ENCODE data around the gene PPP6R2. TPM values are rescaled to one million over a fixed set of nuclear protein-coding genes. Genes with fewer than 3 reads are reported as not detected.

PPP6R2 gene
- total RNA-seq, 8 experiments from 2014 or later = 25.1 to 75.6 (median 40.4) TPM

GRCh38 chr22:50302041-50302541 lies 41.0 kb upstream of the PPP6R2 start:
- peak in 3 of 8 experiments; percentile 2 to 3 (median 3) for ATAC-seq (replicated peaks in 6 of 8)
- Histone ChIP-seq H3K27ac (no peak overlapping the region), H3K4me3 (no peak overlapping the region)

DNA sequence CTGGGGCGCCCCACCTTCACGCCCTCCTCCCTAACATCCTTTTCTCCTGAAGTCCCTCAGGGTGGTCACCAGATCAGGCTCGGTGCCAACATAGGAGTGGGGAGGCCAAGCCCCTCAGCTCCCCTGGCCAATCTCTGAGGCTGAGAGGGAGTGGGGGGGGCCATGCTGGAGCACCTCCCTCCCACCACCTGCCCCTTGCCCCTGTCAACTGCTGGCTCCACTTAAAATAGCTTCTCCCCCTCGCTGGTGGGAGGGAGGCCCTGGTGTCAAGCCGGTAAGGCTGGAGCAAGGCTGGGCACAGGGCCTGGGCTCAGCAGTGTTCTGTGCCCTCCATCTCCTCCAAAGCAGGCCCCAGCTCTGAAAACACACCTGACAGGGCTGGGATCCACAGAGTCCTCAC lies 40.6 kb upstream of the PPP6R2 start:
- H3K27ac ChIP-seq = no peak overlapping the region
- no peak for ATAC-seq (replicated peaks in 6 of 8)
- peaks cover 67 to 69% of the 10 kb centered on the region in 2 donors for H3K4me1 ChIP-seq (replicated peaks in 1 of 2)
- WGBS, 10 experiments = 60% methylated on average over 1 of the region's 5 CpGs; no CpG with 5 or more reads in 9 of the 10 experiments
- in situ Hi-C loops (cut with MboI; ENCODE audit: low pct_unique_long_range_greater_than_20kb in 2 of 9, low sequenced_read_pairs in 9 of 9, unreplicated experiment in 9 of 9) = no loop called here
- H3K4me3 ChIP-seq = no peak overlapping the region

More at GRCh38 chr22:50302041-50302541, 41.0 kb upstream of the PPP6R2 start:
- peaks cover 67 to 69% of the 10 kb centered on the region in 2 donors for H3K4me1 ChIP-seq (replicated peaks in 1 of 2)
- in situ Hi-C loops (cut with MboI; ENCODE audit: low pct_unique_long_range_greater_than_20kb in 2 of 9, low sequenced_read_pairs in 9 of 9, unreplicated experiment in 9 of 9) = no loop called here
- 0% methylated on average over 1 of the region's 9 CpGs; no CpG with 5 or more reads in 9 of the 10 experiments for WGBS, 10 experiments

- H3K4me1 ChIP-seq (replicated peaks in 1 of 2) = peaks cover 75 to 76% of the 10 kb centered on the region in 2 donors
- no peak overlapping the region for H3K27ac ChIP-seq
Measured at GRCh38 chr22:50303515-50303847, 39.6 kb upstream of the PPP6R2 start.

GRCh38 chr22:50303848-50304527 lies 39.1 kb upstream of the PPP6R2 start:
- peak in 2 of 8 experiments; percentile 1 to 10 for ATAC-seq (replicated peaks in 6 of 8)
- peaks cover 76 to 77% of the 10 kb centered on the region in 2 donors for H3K4me1 ChIP-seq (replicated peaks in 1 of 2)
- H3K4me3 ChIP-seq = no peak overlapping the region
- in situ Hi-C loops (cut with MboI; ENCODE audit: low pct_unique_long_range_greater_than_20kb in 2 of 9, low sequenced_read_pairs in 9 of 9, unreplicated experiment in 9 of 9) = no loop called here
- WGBS, 10 experiments = 0 to 40% methylated on average over 1 of the region's 11 CpGs; no CpG with 5 or more reads in 8 of the 10 experiments
- H3K27ac ChIP-seq = no peak overlapping the region

More at GRCh38 chr22:50303515-50303847, 39.6 kb upstream of the PPP6R2 start:
- H3K4me3 ChIP-seq = no peak overlapping the region
- WGBS, 10 experiments = 56 to 92% (median 90%) methylated on average over 2 to 5 of the region's 7 CpGs; no CpG with 5 or more reads in 7 of the 10 experiments
- ATAC-seq (replicated peaks in 6 of 8) = no peak
- in situ Hi-C loops (cut with MboI; ENCODE audit: low pct_unique_long_range_greater_than_20kb in 2 of 9, low sequenced_read_pairs in 9 of 9, unreplicated experiment in 9 of 9) = no loop called here

- 23 to 90% (median 90%) methylated on average over 2 to 15 of the region's 22 CpGs; no CpG with 5 or more reads in 7 of the 10 experiments for WGBS, 10 experiments
- Histone ChIP-seq H3K4me1 (replicated peaks in 1 of 2) (peaks cover 76 to 77% of the 10 kb centered on the region in 2 donors), H3K4me3 (peak overlapping the region in 2 of 5 donors; percentile 74 to 82), H3K27ac (no peak overlapping the region)
- ATAC-seq (replicated peaks in 6 of 8) = peak in 3 of 8 experiments; percentile 0 to 3 (median 3)
- in situ Hi-C loops (cut with MboI; ENCODE audit: low pct_unique_long_range_greater_than_20kb in 2 of 9, low sequenced_read_pairs in 9 of 9, unreplicated experiment in 9 of 9) = no loop called here
Measured at GRCh38 chr22:50304528-50305392, 38.4 kb upstream of the PPP6R2 start.

DNA sequence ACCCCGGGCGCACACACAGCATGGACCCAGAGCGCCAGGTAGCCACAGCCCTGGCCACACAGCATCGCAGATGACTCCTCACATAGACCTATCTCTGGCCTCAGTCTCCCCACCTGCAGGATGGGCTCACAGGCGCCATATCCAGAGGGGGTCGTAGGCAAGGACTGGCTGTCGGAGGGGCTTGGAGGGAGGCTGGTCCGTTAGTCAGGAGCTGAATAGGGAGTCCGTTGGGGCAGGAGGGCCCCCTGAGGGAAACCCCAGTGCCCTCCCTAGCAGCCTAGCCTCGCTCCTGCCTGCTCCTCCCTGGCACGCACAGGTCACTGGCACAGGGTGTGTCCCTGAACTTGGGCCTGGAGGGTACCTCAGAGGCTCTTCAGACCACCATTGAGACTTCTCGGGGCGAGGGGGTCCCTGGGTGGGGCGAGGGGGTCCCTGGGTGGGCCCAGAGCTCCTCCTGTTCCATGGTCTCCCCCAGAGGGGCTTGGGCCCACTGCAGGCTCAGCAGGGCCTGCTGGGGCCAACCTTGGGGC lies 37.7 kb upstream of the PPP6R2 start:
- H3K4me3 ChIP-seq = peak overlapping the region; percentile 54 to 88 (median 80)
- peak overlapping the region; percentile 89 to 90 for H3K27ac ChIP-seq
- peaks cover 72% of the 10 kb centered on the region in 2 donors for H3K4me1 ChIP-seq (replicated peaks in 1 of 2)
- 68 to 95% methylated on average over 3 of the region's 14 CpGs; no CpG with 5 or more reads in 8 of the 10 experiments for WGBS, 10 experiments
- in situ Hi-C loops (cut with MboI; ENCODE audit: low pct_unique_long_range_greater_than_20kb in 2 of 9, low sequenced_read_pairs in 9 of 9, unreplicated experiment in 9 of 9) = no loop called here
- peak in 2 of 8 experiments; percentile 1 to 2 for ATAC-seq (replicated peaks in 6 of 8)

- in situ Hi-C loops (cut with MboI; ENCODE audit: low pct_unique_long_range_greater_than_20kb in 2 of 9, low sequenced_read_pairs in 9 of 9, unreplicated experiment in 9 of 9) = no loop called here
- 0 to 7% (median 0%) methylated on average over 1 to 4 of the region's 21 CpGs; no CpG with 5 or more reads in 5 of the 10 experiments for WGBS, 10 experiments
- peak; percentile 7 to 54 (median 21) for ATAC-seq (replicated peaks in 6 of 8)
- H3K4me1 ChIP-seq (replicated peaks in 1 of 2) = peaks cover 66 to 67% of the 10 kb centered on the region in 2 donors
- peak overlapping the region; percentile 54 to 88 (median 80) for H3K4me3 ChIP-seq
- H3K27ac ChIP-seq = peak overlapping the region; percentile 89 to 90
Measured at GRCh38 chr22:50305923-50306566, 37.1 kb upstream of the PPP6R2 start.

DNA sequence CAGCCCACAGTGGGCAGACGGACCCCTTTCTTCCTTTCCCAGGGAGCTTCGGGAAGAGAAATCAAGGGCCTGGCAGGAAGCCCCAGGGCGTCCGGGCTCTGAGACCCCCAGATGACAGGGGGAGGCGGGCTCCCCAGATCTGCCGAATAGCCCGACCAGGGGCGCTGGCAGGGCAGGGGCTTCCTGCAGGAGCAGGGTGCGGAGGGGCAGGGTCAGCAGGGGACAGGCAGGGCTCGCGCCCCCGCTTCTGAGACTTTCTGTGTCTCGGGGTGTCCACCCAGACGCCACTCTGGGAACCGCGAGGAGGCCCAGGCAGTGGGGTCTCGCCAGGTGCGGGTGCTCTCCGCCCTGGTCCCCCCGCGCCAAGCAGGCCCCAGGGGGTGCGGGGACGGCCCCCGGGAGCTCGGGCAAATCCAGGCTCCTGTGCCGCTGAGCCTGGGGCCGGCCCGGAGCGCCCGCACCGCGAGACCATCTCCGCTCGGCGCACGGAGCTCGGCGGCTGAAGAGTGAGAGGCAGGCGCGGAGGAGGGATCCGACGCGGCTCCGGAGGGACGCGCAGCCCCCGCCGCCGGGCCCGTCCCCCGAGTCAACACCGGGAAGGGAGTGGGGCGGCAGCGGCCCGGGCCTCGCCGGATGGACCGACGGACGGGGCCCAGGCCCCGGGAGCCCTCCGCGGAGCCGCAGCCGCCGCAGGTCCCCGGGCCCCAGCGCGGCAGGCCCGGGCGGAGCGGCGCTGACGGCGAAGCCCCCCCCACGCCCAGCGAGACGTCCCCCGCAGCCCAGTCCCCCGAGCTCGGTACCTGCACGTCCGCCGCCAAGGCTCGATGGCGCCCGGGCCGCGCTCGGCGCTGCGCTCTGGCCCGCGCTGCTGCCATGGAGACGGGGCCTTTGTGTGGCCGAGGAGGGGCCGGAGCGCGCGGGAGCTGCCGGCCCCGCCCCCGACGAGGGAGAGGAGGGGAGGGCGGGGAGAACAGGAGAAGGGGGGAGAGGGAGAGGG lies 36.1 kb upstream of the PPP6R2 start, which contains the start of gene PLXNB2:
Gene PLXNB2, minus strand, starts transcription at position 894 of the 997 bp plus-strand sequence. CDS start 17,062 bp downstream, outside the sequence.
- peak within 1 kb of the TSS; percentile 89 to 90 for H3K27ac ChIP-seq
- ATAC-seq (replicated peaks in 6 of 8) = peak; percentile 13 to 71 (median 52)
- WGBS, 10 experiments = 3% methylated on average over 7 to 8 of the region's 105 CpGs; no CpG with 5 or more reads in 8 of the 10 experiments

DNA sequence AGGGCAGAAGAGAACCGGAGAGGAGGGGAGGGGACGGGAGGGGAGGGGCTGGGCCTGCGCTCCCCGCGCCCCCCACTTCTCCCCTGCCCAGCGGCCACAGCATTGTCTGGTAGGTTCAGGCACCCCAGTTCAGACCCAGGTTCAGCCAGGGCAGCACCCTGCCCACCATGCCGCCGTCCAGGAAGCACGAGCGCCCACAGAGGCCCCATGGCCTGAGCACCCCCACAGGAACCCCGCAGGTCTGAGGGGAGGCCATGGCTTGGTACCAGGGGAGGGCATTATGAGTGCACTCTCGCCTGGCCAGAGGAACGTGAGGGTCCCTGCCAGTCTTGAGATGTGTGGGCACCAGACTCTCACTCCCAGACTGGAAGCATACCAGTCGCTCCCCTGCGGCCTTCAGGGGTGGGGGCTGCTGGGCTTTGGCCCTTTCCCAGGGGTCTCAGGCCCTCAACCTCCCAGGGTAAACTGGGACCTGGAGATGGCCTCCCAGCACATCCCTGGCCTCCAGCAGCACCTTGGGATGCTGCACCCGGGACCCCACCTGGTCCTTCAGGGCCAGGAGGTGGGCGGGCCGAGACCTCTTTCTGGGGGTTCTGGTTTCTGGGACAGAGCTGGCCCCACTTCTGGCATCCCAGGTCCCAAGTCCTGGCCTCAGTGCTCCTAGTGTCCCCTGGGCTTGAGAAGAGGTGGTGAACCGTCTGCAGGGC lies 35.1 kb upstream of the PPP6R2 start:
- peak in 4 of 8 experiments; percentile 0 to 3 (median 2) for ATAC-seq (replicated peaks in 6 of 8)

More for the DNA sequence above, 36.1 kb upstream of the PPP6R2 start, which contains the start of gene PLXNB2:
- H3K4me3 ChIP-seq = peak within 1 kb of the TSS; percentile 54 to 88 (median 80)
- in situ Hi-C loops (cut with MboI; ENCODE audit: low pct_unique_long_range_greater_than_20kb in 2 of 9, low sequenced_read_pairs in 9 of 9, unreplicated experiment in 9 of 9) = no loop called here
- peaks cover 56 to 57% of the 10 kb centered on the region in 2 donors for H3K4me1 ChIP-seq (replicated peaks in 1 of 2)

DNA sequence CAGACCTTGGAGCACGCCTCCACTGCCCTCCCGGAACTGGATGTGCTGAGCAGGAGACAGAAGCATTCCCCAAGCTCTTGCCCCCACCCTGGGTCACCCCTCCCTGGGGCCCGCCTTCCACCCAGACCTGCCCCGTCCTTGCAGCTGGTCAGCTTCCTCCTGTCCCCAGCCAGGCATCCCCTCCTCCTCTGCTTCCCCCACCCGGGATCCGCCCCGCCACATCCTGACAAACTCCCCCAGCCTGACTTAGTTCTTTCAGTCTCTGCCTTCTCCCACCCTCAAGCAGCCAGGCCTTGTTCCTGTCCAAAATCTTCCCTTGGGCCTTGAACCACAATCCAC lies 34.6 kb upstream of the PPP6R2 start:
- in situ Hi-C loops (cut with MboI; ENCODE audit: low pct_unique_long_range_greater_than_20kb in 2 of 9, low sequenced_read_pairs in 9 of 9, unreplicated experiment in 9 of 9) = no loop called here
- peaks cover 44% of the 10 kb centered on the region in 2 donors for H3K4me1 ChIP-seq (replicated peaks in 1 of 2)
- H3K4me3 ChIP-seq = no peak overlapping the region
- WGBS, 10 experiments = no CpG with 5 or more reads among the region's 7 CpGs
- peak in 5 of 8 experiments; percentile 5 to 24 (median 18) for ATAC-seq (replicated peaks in 6 of 8)
- peak overlapping the region; percentile 24 to 84 for H3K27ac ChIP-seq

More for the DNA sequence above, 35.1 kb upstream of the PPP6R2 start:
- H3K4me3 ChIP-seq = peak overlapping the region in 1 of 5 donors; percentile 11
- peaks cover 49% of the 10 kb centered on the region in 2 donors for H3K4me1 ChIP-seq (replicated peaks in 1 of 2)
- WGBS, 10 experiments = 80 to 100% methylated on average over 1 to 2 of the region's 19 CpGs; no CpG with 5 or more reads in 8 of the 10 experiments
- in situ Hi-C loops (cut with MboI; ENCODE audit: low pct_unique_long_range_greater_than_20kb in 2 of 9, low sequenced_read_pairs in 9 of 9, unreplicated experiment in 9 of 9) = no loop called here
- H3K27ac ChIP-seq = peak overlapping the region; percentile 24 to 84
